Neural cell (in vitro differentiated cells): ENCODE measurements around the gene MASP2.

Source experiments
- POLR2AphosphoS5 ChIP-seq: IDR thresholded peaks from 2 replicates; pipeline ENCODE4 v1.6.1; 2012
- TF ChIP-seq, protein P1 (sequence below): fragments of 450-650 bp; IDR thresholded peaks from 2 replicates; pipeline ENCODE4 v1.5.1; 2014; ENCODE audit warnings: antibody characterized with exemption, mild to moderate bottlenecking, moderate library complexity; ENCODE audit not compliant: poor library complexity, severe bottlenecking

DNA sequence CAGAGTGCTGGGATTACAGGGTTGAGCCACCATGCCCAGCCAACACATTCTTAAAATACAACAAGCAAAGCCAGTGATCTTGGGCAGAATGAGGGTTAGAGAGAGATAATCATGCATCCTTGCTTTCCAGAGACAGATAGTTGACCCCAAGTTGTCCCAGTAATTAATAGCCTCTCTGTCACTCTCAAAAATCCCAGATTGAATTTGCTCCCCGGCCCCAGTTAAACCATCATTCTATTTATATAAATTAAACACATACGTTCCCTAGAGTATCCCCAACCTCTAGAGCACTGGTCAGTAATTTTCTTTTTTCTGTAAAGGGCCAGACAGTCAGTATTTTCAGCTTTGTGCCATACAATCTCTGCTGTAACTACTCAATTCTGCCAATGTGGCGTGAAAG, 50.9 kb downstream of the MASP2 start:
- TF ChIP-seq, protein P1, sequence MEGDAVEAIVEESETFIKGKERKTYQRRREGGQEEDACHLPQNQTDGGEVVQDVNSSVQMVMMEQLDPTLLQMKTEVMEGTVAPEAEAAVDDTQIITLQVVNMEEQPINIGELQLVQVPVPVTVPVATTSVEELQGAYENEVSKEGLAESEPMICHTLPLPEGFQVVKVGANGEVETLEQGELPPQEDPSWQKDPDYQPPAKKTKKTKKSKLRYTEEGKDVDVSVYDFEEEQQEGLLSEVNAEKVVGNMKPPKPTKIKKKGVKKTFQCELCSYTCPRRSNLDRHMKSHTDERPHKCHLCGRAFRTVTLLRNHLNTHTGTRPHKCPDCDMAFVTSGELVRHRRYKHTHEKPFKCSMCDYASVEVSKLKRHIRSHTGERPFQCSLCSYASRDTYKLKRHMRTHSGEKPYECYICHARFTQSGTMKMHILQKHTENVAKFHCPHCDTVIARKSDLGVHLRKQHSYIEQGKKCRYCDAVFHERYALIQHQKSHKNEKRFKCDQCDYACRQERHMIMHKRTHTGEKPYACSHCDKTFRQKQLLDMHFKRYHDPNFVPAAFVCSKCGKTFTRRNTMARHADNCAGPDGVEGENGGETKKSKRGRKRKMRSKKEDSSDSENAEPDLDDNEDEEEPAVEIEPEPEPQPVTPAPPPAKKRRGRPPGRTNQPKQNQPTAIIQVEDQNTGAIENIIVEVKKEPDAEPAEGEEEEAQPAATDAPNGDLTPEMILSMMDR: no peak
- TF ChIP-seq POLR2AphosphoS5: no peak
